ENCODE data around the gene KCNK5.
A peak's percentile ranks its signal among the peaks of the same experiment; 100 is the strongest.

KCNK5 gene

GRCh38 chr6:39167321-39167720 is 62.0 kb downstream of the KCNK5 start:
- DNase-seq (ENCODE audit: low read depth): no peak
- no peak overlapping the region for H3K4me3 ChIP-seq (ENCODE audit: low read depth, low read length)
- TF ChIP-seq CTCF (IDR thresholded peaks at IDR 0.05; ENCODE audit: control insufficient read depth, extremely low read depth, insufficient read depth): no peak

DNA sequence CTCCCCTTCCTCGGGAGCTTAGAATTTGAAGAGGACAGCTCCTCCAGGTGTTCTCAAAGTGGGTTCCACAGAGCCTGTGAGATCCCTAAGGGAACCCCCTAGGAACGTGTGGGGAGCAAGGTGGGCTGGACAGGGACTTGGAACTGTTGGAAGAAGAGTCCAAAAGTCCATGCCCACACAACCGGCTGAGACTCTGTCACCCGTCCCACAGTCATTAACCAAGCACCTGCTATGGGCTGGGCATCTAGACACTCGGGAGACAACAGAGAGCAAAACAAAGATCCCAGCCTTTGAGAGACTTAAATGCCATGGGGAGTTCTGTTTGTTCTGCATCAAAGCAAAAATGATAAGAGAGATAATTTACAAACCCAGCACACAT is 62.4 kb downstream of the KCNK5 start:
- no peak overlapping the region for H3K4me3 ChIP-seq (ENCODE audit: low read depth, low read length)
- no peak for TF ChIP-seq CTCF (IDR thresholded peaks at IDR 0.05; ENCODE audit: control insufficient read depth, extremely low read depth, insufficient read depth)

GRCh38 chr6:39166189-39166911 is 62.9 kb downstream of the KCNK5 start:
- no peak for DNase-seq (ENCODE audit: low read depth)
- peak; percentile 99 for TF ChIP-seq CTCF (IDR thresholded peaks at IDR 0.05; ENCODE audit: control insufficient read depth, extremely low read depth, insufficient read depth)
- no peak overlapping the region for H3K4me3 ChIP-seq (ENCODE audit: low read depth, low read length)

More for the DNA sequence above, 62.4 kb downstream of the KCNK5 start:
- no peak for DNase-seq (ENCODE audit: low read depth)

- TF ChIP-seq CTCF (IDR thresholded peaks at IDR 0.05; ENCODE audit: control insufficient read depth, extremely low read depth, insufficient read depth): no peak
- DNase-seq (ENCODE audit: low read depth): no peak
These were observed 71.8 kb downstream of the KCNK5 start for GRCh38 chr6:39157511-39157910.

GRCh38 chr6:39156801-39157200 is 72.5 kb downstream of the KCNK5 start:
- TF ChIP-seq CTCF (IDR thresholded peaks at IDR 0.05; ENCODE audit: control insufficient read depth, extremely low read depth, insufficient read depth): no peak
- peak; percentile 42 for DNase-seq (ENCODE audit: low read depth)
- no peak overlapping the region for H3K4me3 ChIP-seq (ENCODE audit: low read depth, low read length)

More at GRCh38 chr6:39157511-39157910, 71.8 kb downstream of the KCNK5 start:
- H3K4me3 ChIP-seq (ENCODE audit: low read depth, low read length): no peak overlapping the region

- no peak for TF ChIP-seq CTCF (IDR thresholded peaks at IDR 0.05; ENCODE audit: control insufficient read depth, extremely low read depth, insufficient read depth)
- H3K4me3 ChIP-seq (ENCODE audit: low read depth, low read length): no peak overlapping the region
- no peak for DNase-seq (ENCODE audit: low read depth)
These were observed 74.6 kb downstream of the KCNK5 start for GRCh38 chr6:39154705-39155104.

All from LNCaP clone FGC (cell line).